ENCODE data around the gene SYTL5. TPM values are rescaled to one million over a fixed set of nuclear protein-coding genes. Genes with fewer than 3 reads are reported as not detected.

The SYTL5 gene
- total RNA-seq, 1 experiment from 2014 or later = not detected

GRCh38 chrX:38036466-38036865 is 30.1 kb downstream of the SYTL5 start:
- no peaks in the 10 kb centered on the region for H3K9me3 Mint-ChIP-seq (ENCODE audit: unreplicated experiment)
- ChIA-PET CTCF (interaction anchor here (0.7 kb wide), 1 partner anchor 131 kb away, joined by 3 read pairs; no protein-coding TSS in a partner anchor), POLR2A (interaction anchor here (0.7 kb wide), 1 partner anchor 110 kb away, joined by 3 read pairs; no protein-coding TSS in a partner anchor)
- H3K4me3 Mint-ChIP-seq (ENCODE audit: unreplicated experiment) = no peak overlapping the region
- TF ChIP-seq CTCF (IDR thresholded peaks at IDR 0.05; ENCODE audit: unreplicated experiment) = no peak
- no peaks in the 10 kb centered on the region for H3K36me3 Mint-ChIP-seq (ENCODE audit: insufficient read depth, unreplicated experiment)
- H3K27me3 Mint-ChIP-seq (ENCODE audit: insufficient read depth, unreplicated experiment) = peaks cover 82% of the 10 kb centered on the region
- no peak for DNase-seq (ENCODE audit: unreplicated experiment)
- intact Hi-C loops (cut with micrococcal nuclease) = no loop called here
- no peaks in the 10 kb centered on the region for H3K4me1 Mint-ChIP-seq (ENCODE audit: insufficient read depth, unreplicated experiment)
- BruUV-seq (replicated peaks) = no TSS peak
- no peak overlapping the region for H3K27ac Mint-ChIP-seq (ENCODE audit: low read depth, unreplicated experiment)

- H3K9me3 Mint-ChIP-seq (ENCODE audit: unreplicated experiment) = no peaks in the 10 kb centered on the region
- POLR2A ChIA-PET = no interaction called here
- no peak overlapping the region for H3K4me3 Mint-ChIP-seq (ENCODE audit: unreplicated experiment)
- no peak for TF ChIP-seq CTCF (IDR thresholded peaks at IDR 0.05; ENCODE audit: unreplicated experiment)
- H3K4me1 Mint-ChIP-seq (ENCODE audit: insufficient read depth, unreplicated experiment) = no peaks in the 10 kb centered on the region
- CTCF ChIA-PET = interaction anchor here (0.6 kb wide), 1 partner anchor 700 kb away, joined by 3 read pairs; no protein-coding TSS in a partner anchor
- no peaks in the 10 kb centered on the region for H3K36me3 Mint-ChIP-seq (ENCODE audit: insufficient read depth, unreplicated experiment)
- H3K27me3 Mint-ChIP-seq (ENCODE audit: insufficient read depth, unreplicated experiment) = peaks cover 62% of the 10 kb centered on the region
- no peak for DNase-seq (ENCODE audit: unreplicated experiment)
- no TSS peak for BruUV-seq (replicated peaks)
- no peak overlapping the region for H3K27ac Mint-ChIP-seq (ENCODE audit: low read depth, unreplicated experiment)
- intact Hi-C loops (cut with micrococcal nuclease) = no loop called here
Measured at GRCh38 chrX:38038501-38038900, 32.1 kb downstream of the SYTL5 start.

GRCh38 chrX:38041237-38041636 is 34.9 kb downstream of the SYTL5 start:
- no TSS peak for BruUV-seq (replicated peaks)
- Mint-ChIP-seq H3K27ac (ENCODE audit: low read depth, unreplicated experiment) (no peak overlapping the region), H3K9me3 (ENCODE audit: unreplicated experiment) (no peaks in the 10 kb centered on the region), H3K4me3 (ENCODE audit: unreplicated experiment) (no peak overlapping the region), H3K4me1 (ENCODE audit: insufficient read depth, unreplicated experiment) (no peaks in the 10 kb centered on the region), H3K36me3 (ENCODE audit: insufficient read depth, unreplicated experiment) (no peaks in the 10 kb centered on the region), H3K27me3 (ENCODE audit: insufficient read depth, unreplicated experiment) (peaks cover 64% of the 10 kb centered on the region)
- ChIA-PET CTCF (no interaction called here), POLR2A (no interaction called here)
- DNase-seq (ENCODE audit: unreplicated experiment) = no peak
- intact Hi-C loops (cut with micrococcal nuclease) = no loop called here
- no peak for TF ChIP-seq CTCF (IDR thresholded peaks at IDR 0.05; ENCODE audit: unreplicated experiment)

GRCh38 chrX:38044701-38045100 is 38.3 kb downstream of the SYTL5 start:
- H3K36me3 Mint-ChIP-seq (ENCODE audit: insufficient read depth, unreplicated experiment) = no peaks in the 10 kb centered on the region
- no peak for TF ChIP-seq CTCF (IDR thresholded peaks at IDR 0.05; ENCODE audit: unreplicated experiment)
- no peak overlapping the region for H3K27ac Mint-ChIP-seq (ENCODE audit: low read depth, unreplicated experiment)
- no peak overlapping the region for H3K4me3 Mint-ChIP-seq (ENCODE audit: unreplicated experiment)
- ChIA-PET POLR2A (no interaction called here), CTCF (no interaction called here)
- H3K9me3 Mint-ChIP-seq (ENCODE audit: unreplicated experiment) = no peaks in the 10 kb centered on the region
- no TSS peak for BruUV-seq (replicated peaks)
- no peak for DNase-seq (ENCODE audit: unreplicated experiment)
- no peaks in the 10 kb centered on the region for H3K4me1 Mint-ChIP-seq (ENCODE audit: insufficient read depth, unreplicated experiment)
- H3K27me3 Mint-ChIP-seq (ENCODE audit: insufficient read depth, unreplicated experiment) = peaks cover 41% of the 10 kb centered on the region
- intact Hi-C loops (cut with micrococcal nuclease) = no loop called here
